ENCODE measurements around the gene CCL23.

DNA sequence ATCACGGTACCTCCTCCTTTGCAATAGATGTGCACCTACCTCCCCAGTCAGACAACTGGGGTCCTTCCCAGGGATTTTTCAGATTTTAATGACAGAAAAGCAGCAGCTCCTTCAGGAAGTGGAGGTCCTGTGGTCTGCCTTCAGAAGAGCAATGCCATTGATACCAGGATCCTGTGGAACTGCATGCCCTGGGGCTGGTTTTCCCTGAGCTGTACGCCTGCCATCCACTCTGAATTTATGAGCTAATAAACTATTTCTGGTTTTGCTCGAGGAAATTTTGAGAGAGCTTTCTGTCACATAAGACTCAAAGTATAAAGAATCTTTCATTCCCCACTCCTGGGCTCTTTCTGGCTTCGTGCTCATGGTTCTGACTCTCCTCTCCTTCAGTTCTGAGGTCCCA, 10.0 kb upstream of the CCL23 start:
- TF ChIP-seq, protein P1, sequence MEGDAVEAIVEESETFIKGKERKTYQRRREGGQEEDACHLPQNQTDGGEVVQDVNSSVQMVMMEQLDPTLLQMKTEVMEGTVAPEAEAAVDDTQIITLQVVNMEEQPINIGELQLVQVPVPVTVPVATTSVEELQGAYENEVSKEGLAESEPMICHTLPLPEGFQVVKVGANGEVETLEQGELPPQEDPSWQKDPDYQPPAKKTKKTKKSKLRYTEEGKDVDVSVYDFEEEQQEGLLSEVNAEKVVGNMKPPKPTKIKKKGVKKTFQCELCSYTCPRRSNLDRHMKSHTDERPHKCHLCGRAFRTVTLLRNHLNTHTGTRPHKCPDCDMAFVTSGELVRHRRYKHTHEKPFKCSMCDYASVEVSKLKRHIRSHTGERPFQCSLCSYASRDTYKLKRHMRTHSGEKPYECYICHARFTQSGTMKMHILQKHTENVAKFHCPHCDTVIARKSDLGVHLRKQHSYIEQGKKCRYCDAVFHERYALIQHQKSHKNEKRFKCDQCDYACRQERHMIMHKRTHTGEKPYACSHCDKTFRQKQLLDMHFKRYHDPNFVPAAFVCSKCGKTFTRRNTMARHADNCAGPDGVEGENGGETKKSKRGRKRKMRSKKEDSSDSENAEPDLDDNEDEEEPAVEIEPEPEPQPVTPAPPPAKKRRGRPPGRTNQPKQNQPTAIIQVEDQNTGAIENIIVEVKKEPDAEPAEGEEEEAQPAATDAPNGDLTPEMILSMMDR (IDR thresholded peaks at IDR 0.05 in 8 of 11, conservative IDR thresholded peaks at IDR 0.05 in 3 of 11): no peak
- no peak for TF ChIP-seq POLR2A (IDR thresholded peaks at IDR 0.05)

Measured in spleen (tissue), 7 donors.